Osteocyte (in vitro differentiated cells): Measurements from ENCODE around the gene SLC2A9. TPM values are rescaled to one million over a fixed set of nuclear protein-coding genes. Genes with fewer than 3 reads are reported as not detected.

Source experiments
- DNase-seq: peaks from one replicate; pipeline ENCODE4 v3.0.0; 2021; ENCODE audit warnings: mixed read lengths; ENCODE audit not compliant: unreplicated experiment; ENCODE audit errors: extremely low spot score
- H3K27ac Mint-ChIP-seq: one replicate; pipeline ENCODE4 v1.8.0; 2021; ENCODE audit warnings: mild to moderate bottlenecking, mixed read lengths; ENCODE audit not compliant: unreplicated experiment
- H3K27me3 Mint-ChIP-seq: one replicate; pipeline ENCODE4 v1.8.0; 2021; ENCODE audit warnings: mixed read lengths; ENCODE audit not compliant: unreplicated experiment
- H3K36me3 Mint-ChIP-seq: one replicate; pipeline ENCODE4 v1.8.0; 2021; ENCODE audit warnings: mixed read lengths; ENCODE audit not compliant: unreplicated experiment
- H3K4me1 Mint-ChIP-seq: one replicate; pipeline ENCODE4 v1.8.0; 2021; ENCODE audit warnings: mixed read lengths; ENCODE audit not compliant: unreplicated experiment
- H3K4me3 Mint-ChIP-seq: one replicate; pipeline ENCODE4 v1.8.0; 2021; ENCODE audit warnings: mild to moderate bottlenecking, moderate library complexity, mixed read lengths; ENCODE audit not compliant: unreplicated experiment
- H3K9me3 Mint-ChIP-seq: one replicate; pipeline ENCODE4 v1.8.0; 2021; ENCODE audit warnings: mixed read lengths; ENCODE audit not compliant: unreplicated experiment
- CTCF ChIP-seq: fragments of 200-600 bp; sonication (generic); IDR thresholded peaks from 2 replicates; pipeline ENCODE4 v1.5.0; 2021; ENCODE audit warnings: antibody characterized with exemption, mild to moderate bottlenecking, moderate library complexity
- total RNA-seq: library from RNA; stranded (reverse); gene quantifications from 2 replicates; pipeline ENCODE4 v1.2.1, GENCODE V29; 2021

The SLC2A9 gene
- total RNA-seq, 1 donor from 2014 or later, result 0.43 TPM

- no peak for TF ChIP-seq CTCF
- H3K9me3 Mint-ChIP-seq, result no peaks in the 10 kb centered on the region
- no peaks in the 10 kb centered on the region for H3K4me1 Mint-ChIP-seq
- no peak for DNase-seq
- H3K36me3 Mint-ChIP-seq, result no peaks in the 10 kb centered on the region
- no peak overlapping the region for H3K4me3 Mint-ChIP-seq
- H3K27ac Mint-ChIP-seq, result no peak overlapping the region
- no peaks in the 10 kb centered on the region for H3K27me3 Mint-ChIP-seq
Measured at GRCh38 chr4:9874385-9874784, 146.9 kb downstream of the SLC2A9 start.

- TF ChIP-seq CTCF, result no peak
- no peak overlapping the region for H3K27ac Mint-ChIP-seq
Measured at GRCh38 chr4:9870165-9870790, 151.0 kb downstream of the SLC2A9 start.

GRCh38 chr4:9867751-9868425 lies 153.4 kb downstream of the SLC2A9 start:
- H3K4me3 Mint-ChIP-seq, result no peak overlapping the region
- no peak for TF ChIP-seq CTCF
- no peak overlapping the region for H3K27ac Mint-ChIP-seq
- DNase-seq, result no peak
- H3K36me3 Mint-ChIP-seq, result no peaks in the 10 kb centered on the region
- no peaks in the 10 kb centered on the region for H3K4me1 Mint-ChIP-seq
- H3K9me3 Mint-ChIP-seq, result no peaks in the 10 kb centered on the region
- H3K27me3 Mint-ChIP-seq, result no peaks in the 10 kb centered on the region

More at GRCh38 chr4:9870165-9870790, 151.0 kb downstream of the SLC2A9 start:
- Mint-ChIP-seq H3K4me3 (no peak overlapping the region), H3K36me3 (no peaks in the 10 kb centered on the region), H3K9me3 (no peaks in the 10 kb centered on the region), H3K4me1 (no peaks in the 10 kb centered on the region), H3K27me3 (no peaks in the 10 kb centered on the region)
- DNase-seq, result no peak

GRCh38 chr4:9866931-9867330 lies 154.4 kb downstream of the SLC2A9 start:
- Mint-ChIP-seq H3K4me3 (no peak overlapping the region), H3K27ac (no peak overlapping the region), H3K36me3 (no peaks in the 10 kb centered on the region), H3K9me3 (no peaks in the 10 kb centered on the region), H3K4me1 (no peaks in the 10 kb centered on the region), H3K27me3 (no peaks in the 10 kb centered on the region)
- no peak for DNase-seq
- TF ChIP-seq CTCF, result no peak

- no peak for TF ChIP-seq CTCF
- Mint-ChIP-seq H3K4me3 (no peak overlapping the region), H3K9me3 (peaks cover 5% of the 10 kb centered on the region), H3K27ac (no peak overlapping the region), H3K4me1 (no peaks in the 10 kb centered on the region), H3K27me3 (no peaks in the 10 kb centered on the region), H3K36me3 (no peaks in the 10 kb centered on the region)
- DNase-seq, result no peak
Measured at GRCh38 chr4:9861561-9861960, 159.7 kb downstream of the SLC2A9 start.
